HepG2 (cell line): Measurements from ENCODE around the gene SYMPK. TPM values are rescaled to one million over a fixed set of nuclear protein-coding genes. Genes with fewer than 3 reads are reported as not detected.
A peak's percentile ranks its signal among the peaks of the same experiment; 100 is the strongest.

Experiments
- ARID4A ChIP-seq: sonication (generic); formaldehyde crosslinking; IDR thresholded peaks from 2 replicates; pipeline ENCODE4 v1.5.0; 2020; ENCODE audit warnings: mild to moderate bottlenecking, missing genetic modification reagents, borderline replicate concordance
- CCDC6 ChIP-seq: sonication (generic); formaldehyde crosslinking; IDR thresholded peaks from 2 replicates; pipeline ENCODE4 v1.8.1; 2022; ENCODE audit warnings: mild to moderate bottlenecking, missing genetic modification reagents, moderate library complexity
- GABPB1 ChIP-seq: IDR thresholded peaks from 2 replicates; pipeline ENCODE4 v1.6.1; 2016; ENCODE audit warnings: mild to moderate bottlenecking, missing genetic modification reagents, moderate library complexity, missing compliant biosample characterization
- HDAC1 ChIP-seq: sonication (generic); formaldehyde crosslinking; IDR thresholded peaks from 2 replicates; pipeline ENCODE4 v1.5.1; 2020; ENCODE audit warnings: mild to moderate bottlenecking, missing genetic modification reagents
- ISL2 ChIP-seq: sonication (generic); formaldehyde crosslinking; IDR thresholded peaks from 2 replicates; pipeline ENCODE4 v1.5.0; 2020; ENCODE audit warnings: missing genetic modification reagents
- MBD4 ChIP-seq: IDR thresholded peaks from 2 replicates; pipeline ENCODE4 v1.6.1; 2012; ENCODE audit warnings: low read length, inconsistent platforms, borderline replicate concordance
- MED13 ChIP-seq: sonication (generic); formaldehyde crosslinking; IDR thresholded peaks from 2 replicates; pipeline ENCODE4 v1.5.0; 2020; ENCODE audit warnings: missing genetic modification reagents
- NFKB2 ChIP-seq: sonication (generic); formaldehyde crosslinking; IDR thresholded peaks from 2 replicates; pipeline ENCODE4 v1.4.0; 2020; ENCODE audit warnings: missing genetic modification reagents, borderline replicate concordance
- NR2F1 ChIP-seq, 2 experiments: fragments of 450-650 bp in 1 of 2; formaldehyde crosslinking in 1 of 2; IDR thresholded peaks; 2 replicates each; pipeline versions ENCODE4 v1.5.0 to v1.6.1; 2016 to 2020; ENCODE audit warnings: mild to moderate bottlenecking in 1 of 2, missing compliant biosample characterization in 1 of 2, missing genetic modification reagents in 1 of 2, moderate library complexity in 1 of 2
- PHB2 ChIP-seq: fragments of 450-650 bp; IDR thresholded peaks from 2 replicates; pipeline ENCODE4 v1.6.1; 2018; ENCODE audit not compliant: partially characterized antibody
- RBFOX2 ChIP-seq: fragments of 200-400 bp; formaldehyde crosslinking; IDR thresholded peaks from 2 replicates; pipeline ENCODE4 v1.6.1; 2017; ENCODE audit warnings: low read depth, mild to moderate bottlenecking, low read length
- SRF ChIP-seq: IDR thresholded peaks from 2 replicates; pipeline ENCODE4 v1.6.1; 2011; ENCODE audit warnings: mild to moderate bottlenecking, low read depth, low read length, moderate library complexity
- ZBTB43 ChIP-seq: sonication (generic); formaldehyde crosslinking; conservative IDR thresholded peaks from 2 replicates; pipeline ENCODE4 v1.4.0; 2020; ENCODE audit warnings: missing genetic modification reagents
- ZFP41 ChIP-seq: sonication (generic); formaldehyde crosslinking; IDR thresholded peaks from 2 replicates; pipeline ENCODE4 v1.4.0; 2020; ENCODE audit warnings: mild to moderate bottlenecking, missing genetic modification reagents, borderline replicate concordance
- ZNF136 ChIP-seq: sonication (generic); formaldehyde crosslinking; IDR thresholded peaks from 2 replicates; pipeline ENCODE4 v1.8.1; 2022; ENCODE audit warnings: low read depth, mild to moderate bottlenecking, moderate library complexity, missing genetic modification reagents
- ZNF20 ChIP-seq: sonication (generic); formaldehyde crosslinking; IDR thresholded peaks from 2 replicates; pipeline ENCODE4 v1.4.0; 2020; ENCODE audit warnings: mild to moderate bottlenecking, moderate library complexity, missing genetic modification reagents
- ZNF563 ChIP-seq: sonication (generic); formaldehyde crosslinking; IDR thresholded peaks from 2 replicates; pipeline ENCODE4 v1.8.0; 2022; ENCODE audit warnings: mild to moderate bottlenecking, moderate library complexity, missing genetic modification reagents
- ZNF678 ChIP-seq: sonication (generic); formaldehyde crosslinking; IDR thresholded peaks from 2 replicates; pipeline ENCODE4 v1.4.0; 2020; ENCODE audit warnings: mild to moderate bottlenecking, missing genetic modification reagents
- ZNF772 ChIP-seq: sonication (generic); formaldehyde crosslinking; IDR thresholded peaks from 2 replicates; pipeline ENCODE4 v1.5.0; 2020; ENCODE audit warnings: mild to moderate bottlenecking, missing genetic modification reagents
- ZNF83 ChIP-seq: sonication (generic); formaldehyde crosslinking; IDR thresholded peaks from 2 replicates; pipeline ENCODE4 v1.4.0; 2020; ENCODE audit warnings: missing genetic modification reagents, mild to moderate bottlenecking, borderline replicate concordance
- polyA plus RNA-seq, 8 experiments: library from polyadenylated mRNA; depleted of rRNA in 3 of 8; stranded (reverse) in 7 of 8; unstranded in 1 of 8; fragments of >200 nt; fragmentation: Illumina TruSeq in 4 of 8; extraction: Trizol in 4 of 8; gene quantifications; 2 replicates each; pipeline versions ENCODE4 v1.2.1 to v1.2.3, GENCODE V29; 2011 to 2016; ENCODE audit warnings: low read depth in 4 of 8, missing spikeins in 1 of 8, mixed read lengths in 1 of 8; ENCODE audit not compliant: insufficient read depth in 1 of 8
- total RNA-seq, 5 experiments: library from RNA; depleted of rRNA; stranded (reverse); fragments of >200 nt; fragmentation: Illumina TruSeq; extraction: Trizol; gene quantifications; 2 replicates each; pipeline ENCODE4 v1.2.3, GENCODE V29; 2016; ENCODE audit warnings: low read depth in 1 of 5
- TF ChIP-seq, protein P1 (sequence below): sonication (generic); formaldehyde crosslinking; IDR thresholded peaks from 2 replicates; pipeline ENCODE4 v1.4.0; 2020; ENCODE audit warnings: missing genetic modification reagents
- TF ChIP-seq, protein P2 (sequence below): sonication (generic); formaldehyde crosslinking; IDR thresholded peaks from 2 replicates; pipeline ENCODE4 v1.8.1; 2023; ENCODE audit warnings: mild to moderate bottlenecking, missing genetic modification reagents

Gene SYMPK
- total and polyA plus RNA-seq, 2 of the 13 experiments (the other 11 are each of a cell fraction or from before 2014, with no cell fraction given) = 21.9 to 55.7 TPM

DNA sequence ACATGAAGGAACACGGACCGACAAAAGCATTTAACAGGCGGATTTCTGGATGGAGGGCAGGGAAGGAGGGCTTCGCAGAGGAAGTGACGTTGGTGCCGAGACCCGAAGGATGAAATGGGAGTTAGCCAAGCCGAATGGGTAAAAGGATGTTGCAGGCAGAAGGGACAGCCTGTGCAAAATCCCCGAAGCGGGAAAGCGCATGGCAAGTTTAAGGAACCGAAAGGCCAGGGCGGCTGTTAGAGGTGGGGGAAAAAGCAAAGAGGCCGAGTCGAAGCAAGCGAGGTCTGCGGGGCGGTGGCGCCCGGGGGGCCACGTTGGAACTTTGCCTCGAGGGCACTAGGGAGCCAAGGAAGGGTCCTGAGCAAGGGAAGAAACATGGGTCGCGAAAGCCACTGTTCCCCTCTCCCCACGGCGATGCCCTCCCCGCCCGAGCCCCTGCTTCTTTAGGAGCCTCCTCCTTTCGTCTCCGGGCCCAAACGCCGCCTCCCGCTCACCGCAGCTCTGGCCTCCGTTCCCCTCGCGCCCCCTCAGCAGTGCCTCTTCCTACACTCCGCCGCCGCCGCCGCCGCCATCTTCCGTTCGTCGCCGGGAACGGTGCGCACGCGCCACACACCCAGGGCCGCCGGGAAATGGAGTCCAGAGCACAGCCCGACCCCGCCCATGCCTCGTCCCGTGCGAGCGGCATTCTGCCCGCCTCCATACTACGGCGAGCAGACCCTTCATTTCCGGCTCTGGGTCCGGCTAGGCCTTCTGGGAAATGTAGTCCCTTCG lies at the start of gene SYMPK (continued):
- TF ChIP-seq ZNF20 (CRISPR knock-in tag) (no peak), PHB2 (no peak), RBFOX2 (peak; percentile 95), MBD4 (no peak), MED13 (0 out of 2 replicates have a peak, but pooled peaks have one; percentile 29), CCDC6 (CRISPR knock-in tag) (peak; percentile 55; the same call in 1 of the 2 replicates), ARID4A (CRISPR knock-in tag) (peak; percentile 80; the same call in 1 of the 2 replicates), ZNF772 (CRISPR knock-in tag) (peak; percentile 93; the same call in 1 of the 2 replicates), NR2F1 (CRISPR knock-in tag; IDR thresholded peaks at IDR 0.05) (no peak), ZNF136 (no peak), NFKB2 (CRISPR knock-in tag) (peak; percentile 57; the same call in 1 of the 2 replicates), ZNF678 (CRISPR knock-in tag) (no peak), ZFP41 (CRISPR knock-in tag) (peak; percentile 62; the same call in 1 of the 2 replicates), ISL2 (CRISPR knock-in tag) (no peak; the same call in none of the 2 replicates), ZBTB43 (CRISPR knock-in tag) (0 out of 2 replicates have a peak, but pooled peaks have one; percentile 15), HDAC1 (CRISPR knock-in tag) (0 out of 2 replicates have a peak, but pooled peaks have one; percentile 11), ZNF83 (CRISPR knock-in tag) (0 out of 2 replicates have a peak, but pooled peaks have one; percentile 85), GABPB1 (CRISPR knock-in tag) (peak; percentile 97), SRF (no peak), ZNF563 (peak; percentile 46; the same call in 1 of the 2 replicates)
- TF ChIP-seq, protein P1, sequence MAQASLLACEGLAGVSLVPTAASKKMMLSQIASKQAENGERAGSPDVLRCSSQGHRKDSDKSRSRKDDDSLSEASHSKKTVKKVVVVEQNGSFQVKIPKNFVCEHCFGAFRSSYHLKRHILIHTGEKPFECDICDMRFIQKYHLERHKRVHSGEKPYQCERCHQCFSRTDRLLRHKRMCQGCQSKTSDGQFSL = no peak
- TF ChIP-seq, protein P2, sequence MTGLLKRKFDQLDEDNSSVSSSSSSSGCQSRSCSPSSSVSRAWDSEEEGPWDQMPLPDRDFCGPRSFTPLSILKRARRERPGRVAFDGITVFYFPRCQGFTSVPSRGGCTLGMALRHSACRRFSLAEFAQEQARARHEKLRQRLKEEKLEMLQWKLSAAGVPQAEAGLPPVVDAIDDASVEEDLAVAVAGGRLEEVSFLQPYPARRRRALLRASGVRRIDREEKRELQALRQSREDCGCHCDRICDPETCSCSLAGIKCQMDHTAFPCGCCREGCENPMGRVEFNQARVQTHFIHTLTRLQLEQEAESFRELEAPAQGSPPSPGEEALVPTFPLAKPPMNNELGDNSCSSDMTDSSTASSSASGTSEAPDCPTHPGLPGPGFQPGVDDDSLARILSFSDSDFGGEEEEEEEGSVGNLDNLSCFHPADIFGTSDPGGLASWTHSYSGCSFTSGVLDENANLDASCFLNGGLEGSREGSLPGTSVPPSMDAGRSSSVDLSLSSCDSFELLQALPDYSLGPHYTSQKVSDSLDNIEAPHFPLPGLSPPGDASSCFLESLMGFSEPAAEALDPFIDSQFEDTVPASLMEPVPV (CRISPR knock-in tag) = no peak
